Measurements from ENCODE around the gene CIC. TPM values are rescaled to one million over a fixed set of nuclear protein-coding genes. Genes with fewer than 3 reads are reported as not detected.

CIC gene
- total RNA-seq, 2 experiments from 2014 or later = 60.7 to 65.6 TPM

- Mint-ChIP-seq H3K9me3 (no peaks in the 10 kb centered on the region), H3K4me3 (no peak overlapping the region), H3K27ac (peak overlapping the region; percentile 99), H3K4me1 (ENCODE audit: low read depth) (peaks cover 40% of the 10 kb centered on the region), H3K27me3 (no peaks in the 10 kb centered on the region), H3K36me3 (ENCODE audit: low read depth) (peaks cover 13% of the 10 kb centered on the region)
- intact Hi-C loops (cut with micrococcal nuclease) = no loop called here
- ChIA-PET CTCF (interaction anchor here (1.0 to 2.2 kb wide), 3 partner anchors 9 to 28 kb away, joined by 3 to 36 read pairs (median 5); no protein-coding TSS in a partner anchor), POLR2A (interaction anchor here (1.1 to 4.3 kb wide), 8 partner anchors 9 to 29 kb away, joined by 3 to 31 read pairs (median 14); partner anchors contain the start of gene GSK3A)
- DNase-seq (no peak), ATAC-seq (no peak)
- TF ChIP-seq CTCF (IDR thresholded peaks at IDR 0.05) = no peak
Observed at GRCh38 chr19:42271045-42271419, 2.0 kb downstream of the CIC start.

GRCh38 chr19:42271861-42272534 lies 2.9 kb downstream of the CIC start:
- no peak for TF ChIP-seq CTCF (IDR thresholded peaks at IDR 0.05)
- ChIA-PET CTCF (no interaction called here), POLR2A (interaction anchor here (1.1 to 4.3 kb wide), 5 partner anchors 8 to 30 kb away, joined by 3 to 31 read pairs (median 14); partner anchors contain the start of gene GSK3A)
- DNase-seq (no peak), ATAC-seq (no peak)
- Mint-ChIP-seq H3K27me3 (no peaks in the 10 kb centered on the region), H3K4me3 (no peak overlapping the region), H3K4me1 (ENCODE audit: low read depth) (peaks cover 50% of the 10 kb centered on the region), H3K27ac (no peak overlapping the region), H3K36me3 (ENCODE audit: low read depth) (peaks cover 13% of the 10 kb centered on the region), H3K9me3 (no peaks in the 10 kb centered on the region)
- intact Hi-C loops (cut with micrococcal nuclease) = no loop called here

- no peak for ATAC-seq
- Mint-ChIP-seq H3K9me3 (no peaks in the 10 kb centered on the region), H3K4me3 (no peak overlapping the region), H3K36me3 (ENCODE audit: low read depth) (peaks cover 13% of the 10 kb centered on the region), H3K4me1 (ENCODE audit: low read depth) (peaks cover 49% of the 10 kb centered on the region), H3K27me3 (no peaks in the 10 kb centered on the region), H3K27ac (no peak overlapping the region)
- no peak for TF ChIP-seq CTCF (IDR thresholded peaks at IDR 0.05)
- ChIA-PET POLR2A (interaction anchor here (3.1 to 4.3 kb wide), 2 partner anchors 7 to 10 kb away, joined by 26 to 31 read pairs; no protein-coding TSS in a partner anchor), CTCF (no interaction called here)
- intact Hi-C loops (cut with micrococcal nuclease) = no loop called here
- DNase-seq = no peak
Observed at GRCh38 chr19:42272535-42272897, 3.5 kb downstream of the CIC start.

GRCh38 chr19:42272989-42273406 lies 3.9 kb downstream of the CIC start:
- Mint-ChIP-seq H3K4me3 (no peak overlapping the region), H3K27ac (no peak overlapping the region), H3K27me3 (no peaks in the 10 kb centered on the region), H3K4me1 (ENCODE audit: low read depth) (peaks cover 44% of the 10 kb centered on the region), H3K9me3 (no peaks in the 10 kb centered on the region), H3K36me3 (ENCODE audit: low read depth) (peaks cover 13% of the 10 kb centered on the region)
- ChIA-PET POLR2A (interaction anchor here (4.3 kb wide), 1 partner anchor 9 kb away, joined by 31 read pairs; no protein-coding TSS in a partner anchor), CTCF (no interaction called here)
- ATAC-seq (no peak), DNase-seq (no peak)
- no peak for TF ChIP-seq CTCF (IDR thresholded peaks at IDR 0.05)
- intact Hi-C loops (cut with micrococcal nuclease) = no loop called here

- intact Hi-C loops (cut with micrococcal nuclease) = no loop called here
- H3K36me3 Mint-ChIP-seq (ENCODE audit: low read depth) = peaks cover 13% of the 10 kb centered on the region
- ChIA-PET POLR2A (interaction anchor here (1.1 to 4.3 kb wide), 3 partner anchors 9 to 29 kb away, joined by 3 to 31 read pairs (median 3); partner anchors contain the start of genes ERF and PAFAH1B3), CTCF (interaction anchor here (1.2 kb wide), 1 partner anchor 33 kb away, joined by 3 read pairs; no protein-coding TSS in a partner anchor)
- ATAC-seq = no peak
- H3K9me3 Mint-ChIP-seq = no peaks in the 10 kb centered on the region
- H3K4me3 Mint-ChIP-seq = no peak overlapping the region
- peaks cover 49% of the 10 kb centered on the region for H3K4me1 Mint-ChIP-seq (ENCODE audit: low read depth)
- no peak overlapping the region for H3K27ac Mint-ChIP-seq
- no peak for DNase-seq
- H3K27me3 Mint-ChIP-seq = no peaks in the 10 kb centered on the region
- TF ChIP-seq CTCF (IDR thresholded peaks at IDR 0.05) = no peak
Observed at GRCh38 chr19:42273407-42274064, 4.5 kb downstream of the CIC start.

All from activated CD8-positive, alpha-beta T cell treated with anti-CD3 and anti-CD28 coated beads for 36 hours (primary cell).